ENCODE data around the gene CCDC141. TPM values are rescaled to one million over a fixed set of nuclear protein-coding genes. Genes with fewer than 3 reads are reported as not detected.

Gene CCDC141
- total and polyA plus RNA-seq, 2 of the 13 experiments (the other 11 are each of a cell fraction or from before 2014, with no cell fraction given) = not detected

- DNase-seq (ENCODE audit: low spot score) (peak; percentile 22), ATAC-seq (peak; percentile 91), FAIRE-seq (peak; percentile 86)
- ChIA-PET CTCF (ENCODE audit: low intra/inter-chr PET ratio, low total read pairs) (no interaction called here), POLR2A (no interaction called here)
- TF ChIP-seq SMARCC2 (IDR thresholded peaks at IDR 0.05) (no peak), ZNF747 (CRISPR knock-in tag; IDR thresholded peaks at IDR 0.05; ENCODE audit: borderline replicate concordance) (no peak), CTCF (CRISPR knock-in tag; IDR thresholded peaks at IDR 0.05) (peak; percentile 31; the same call in 1 of the 2 replicates), NKX3-1 (CRISPR knock-in tag; IDR thresholded peaks at IDR 0.05) (no peak)
- H3K9me3 ChIP-seq (ENCODE audit: low read length) = no peaks in the 10 kb centered on the region
- intact Hi-C loops (cut with micrococcal nuclease; ENCODE audit: unreplicated experiment) (no loop called here), in situ Hi-C loops (cut with HindIII; ENCODE audit: extremely low pct_ligation_motif_present, low pct_unique_long_range_greater_than_20kb) (no loop called here)
- BruUV-seq (replicated peaks) = no TSS peak
- no peak overlapping the region for H2AFZ ChIP-seq (ENCODE audit: low read length)
- no peak overlapping the region for H3K4me2 ChIP-seq (ENCODE audit: low read depth, low read length)
- H3K27me3 ChIP-seq (ENCODE audit: control insufficient read depth in 1 of 2, insufficient read depth in 2 of 2, low read length in 2 of 2) = peaks cover 3 to 13% of the 10 kb centered on the region in 2 experiments; a peak in 2 of 5 replicates
- no peak overlapping the region for H3K4me3 ChIP-seq (replicated peaks in 1 of 3; ENCODE audit: insufficient read depth in 1 of 3, low read depth in 2 of 3, low read length in 3 of 3)
- H3K36me3 ChIP-seq (replicated peaks in 1 of 2; ENCODE audit: control insufficient read depth in 1 of 2, insufficient read depth in 2 of 2, low read length in 2 of 2) = no peaks in the 10 kb centered on the region
- no peaks in the 10 kb centered on the region for H4K20me1 ChIP-seq (ENCODE audit: insufficient read depth, low read length)
- WGBS (ENCODE audit: low lambda C conversion rate) = 36% methylated on average over 3 of the region's 3 CpGs
- H3K4me1 ChIP-seq (ENCODE audit: insufficient read depth, low read length) = no peaks in the 10 kb centered on the region
- no peak overlapping the region for H3K27ac ChIP-seq (ENCODE audit: extremely low read length, insufficient read depth, low read length)
- no peak overlapping the region for H3K9ac ChIP-seq (ENCODE audit: insufficient read depth, low read depth, low read length)
- H3K79me2 ChIP-seq (ENCODE audit: insufficient read depth, low read length) = no peaks in the 10 kb centered on the region
Observed at GRCh38 chr2:178804791-178805190, 245.1 kb downstream of the CCDC141 start.

DNA sequence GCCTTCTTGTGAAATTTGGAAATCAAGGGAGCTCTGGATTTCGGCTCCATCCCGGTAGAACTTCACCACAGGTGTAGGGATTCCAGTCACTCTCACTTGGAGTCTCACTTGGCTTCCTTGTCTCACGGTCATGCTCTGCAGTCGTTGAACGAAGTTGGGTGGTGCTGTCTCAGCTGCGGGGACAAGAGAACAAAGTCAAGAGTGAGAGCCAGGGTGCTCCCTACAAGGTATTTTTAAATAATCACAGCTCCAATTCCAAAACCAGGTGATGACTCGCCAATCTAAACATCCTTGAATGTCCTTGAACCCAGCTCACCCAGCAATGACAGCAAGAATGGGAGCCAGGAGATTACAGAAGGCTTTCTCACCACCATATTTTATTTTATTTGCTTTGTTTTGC, 249.4 kb downstream of the CCDC141 start:
- ATAC-seq (no peak), FAIRE-seq (no peak), DNase-seq (ENCODE audit: low spot score) (no peak)
- no peaks in the 10 kb centered on the region for H3K4me1 ChIP-seq (ENCODE audit: insufficient read depth, low read length)
- in situ Hi-C loops (cut with HindIII; ENCODE audit: extremely low pct_ligation_motif_present, low pct_unique_long_range_greater_than_20kb) (no loop called here), intact Hi-C loops (cut with micrococcal nuclease; ENCODE audit: unreplicated experiment) (no loop called here)
- H3K27me3 ChIP-seq (ENCODE audit: control insufficient read depth in 1 of 2, insufficient read depth in 2 of 2, low read length in 2 of 2) = peaks cover 3 to 21% of the 10 kb centered on the region in 2 experiments; a peak in 2 of 5 replicates
- no peak overlapping the region for H2AFZ ChIP-seq (ENCODE audit: low read length)
- H3K36me3 ChIP-seq (replicated peaks in 1 of 2; ENCODE audit: control insufficient read depth in 1 of 2, insufficient read depth in 2 of 2, low read length in 2 of 2) = no peaks in the 10 kb centered on the region
- ChIA-PET CTCF (ENCODE audit: low intra/inter-chr PET ratio, low total read pairs) (no interaction called here), POLR2A (no interaction called here)
- no peak overlapping the region for H3K4me2 ChIP-seq (ENCODE audit: low read depth, low read length)
- no peak overlapping the region for H3K9ac ChIP-seq (ENCODE audit: insufficient read depth, low read depth, low read length)
- H3K9me3 ChIP-seq (ENCODE audit: low read length) = no peaks in the 10 kb centered on the region
- no TSS peak for BruUV-seq (replicated peaks)
- no peak for TF ChIP-seq TCF7L2 (IDR thresholded peaks at IDR 0.05; ENCODE audit: low read depth, low read length)
- H4K20me1 ChIP-seq (ENCODE audit: insufficient read depth, low read length) = no peaks in the 10 kb centered on the region
- no peak overlapping the region for H3K27ac ChIP-seq (ENCODE audit: extremely low read length, insufficient read depth, low read length)
- H3K4me3 ChIP-seq (replicated peaks in 1 of 3; ENCODE audit: insufficient read depth in 1 of 3, low read depth in 2 of 3, low read length in 3 of 3) = no peak overlapping the region
- H3K79me2 ChIP-seq (ENCODE audit: insufficient read depth, low read length) = no peaks in the 10 kb centered on the region
- WGBS (ENCODE audit: low lambda C conversion rate) = 18% methylated on average over 7 of the region's 7 CpGs
